DMS79 treated with DMSO at 0.1 percent for 48 hours (cell line): Measurements from ENCODE around the gene IP6K1.
A peak's percentile ranks its signal among the peaks of the same experiment; 100 is the strongest.

ENCODE experiments used
- DNase-seq: peaks from one replicate; lab custom pipeline; 2025; lab: John Stamatoyannopoulos, UW

Gene IP6K1

GRCh38 chr3:49723628-49724551, 62.5 kb downstream of the IP6K1 start, which contains the start of gene GMPPB:
Gene GMPPB (minus strand): TSS chr3:49723951. CDS start chr3:49723726, 225 bp downstream.
- DNase-seq: peak; percentile 61

DNA sequence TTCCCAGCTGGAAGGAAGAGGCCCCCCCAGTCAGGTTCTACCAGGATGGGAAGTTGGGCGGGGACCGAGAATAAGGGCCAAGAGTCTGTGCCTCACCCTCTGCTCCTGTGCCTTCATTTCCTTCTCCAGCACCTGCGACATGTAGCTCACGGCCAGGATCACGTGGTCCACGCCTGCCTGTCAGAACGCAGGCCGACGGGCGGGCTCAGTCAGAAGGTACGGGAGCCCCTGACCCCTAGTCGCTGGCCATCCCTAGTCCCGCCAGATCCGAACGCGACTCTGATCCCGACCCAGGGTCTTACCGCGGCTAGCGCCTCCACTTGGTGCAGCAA, 63.1 kb downstream of the IP6K1 start:
- DNase-seq: peak; percentile 14

- DNase-seq: no peak
Measured at GRCh38 chr3:49722896-49723295, 63.4 kb downstream of the IP6K1 start.

- DNase-seq: no peak
Measured at GRCh38 chr3:49721896-49722781, 64.2 kb downstream of the IP6K1 start.

DNA sequence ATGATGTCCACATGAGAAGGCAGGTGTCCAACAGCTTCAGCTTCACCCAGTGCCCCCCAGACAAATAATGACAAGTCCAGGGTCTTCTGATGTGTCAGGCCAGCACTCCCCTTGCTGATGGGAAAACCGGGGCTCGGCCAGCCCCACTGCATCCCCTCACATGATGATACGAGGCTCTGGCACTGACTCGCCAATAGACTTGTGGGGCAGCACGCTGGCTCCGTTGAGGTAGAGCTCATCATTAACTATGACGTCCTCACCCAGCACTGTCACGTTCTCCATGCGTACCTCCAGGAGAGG, 64.8 kb downstream of the IP6K1 start:
- DNase-seq: no peak

DNA sequence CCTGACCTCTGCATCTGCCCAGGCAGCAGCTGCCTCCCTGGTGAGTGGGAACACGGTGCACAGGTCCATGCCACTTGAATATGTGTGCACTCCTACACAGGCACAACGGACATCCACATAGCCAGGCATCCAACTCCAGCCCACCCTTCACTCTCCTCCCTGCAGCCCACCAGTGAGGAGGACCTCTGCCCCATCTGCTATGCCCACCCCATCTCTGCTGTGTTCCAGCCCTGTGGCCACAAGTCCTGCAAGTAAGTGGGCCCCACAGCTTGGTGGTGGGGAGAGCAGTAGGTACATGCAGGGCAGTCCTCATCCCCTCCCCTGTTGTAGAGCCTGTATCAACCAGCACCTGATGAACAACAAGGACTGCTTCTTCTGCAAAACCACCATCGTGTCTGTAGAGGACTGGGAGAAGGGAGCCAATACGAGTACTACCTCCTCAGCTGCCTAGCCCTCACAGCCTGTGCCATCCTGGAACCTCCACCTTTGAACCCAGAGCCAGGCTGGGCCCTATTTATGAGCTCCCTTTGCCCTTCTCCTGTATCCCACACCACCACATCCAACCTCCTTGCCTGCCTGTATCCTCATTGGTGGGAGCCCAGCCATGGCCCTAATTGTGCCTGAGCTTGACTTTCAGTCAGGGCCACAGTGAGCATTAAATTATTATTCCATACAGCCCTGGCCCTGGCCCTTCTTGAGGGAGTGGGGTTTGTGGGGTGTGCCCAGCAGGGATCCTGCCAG, 65.3 kb downstream of the IP6K1 start:
- DNase-seq: no peak

DNA sequence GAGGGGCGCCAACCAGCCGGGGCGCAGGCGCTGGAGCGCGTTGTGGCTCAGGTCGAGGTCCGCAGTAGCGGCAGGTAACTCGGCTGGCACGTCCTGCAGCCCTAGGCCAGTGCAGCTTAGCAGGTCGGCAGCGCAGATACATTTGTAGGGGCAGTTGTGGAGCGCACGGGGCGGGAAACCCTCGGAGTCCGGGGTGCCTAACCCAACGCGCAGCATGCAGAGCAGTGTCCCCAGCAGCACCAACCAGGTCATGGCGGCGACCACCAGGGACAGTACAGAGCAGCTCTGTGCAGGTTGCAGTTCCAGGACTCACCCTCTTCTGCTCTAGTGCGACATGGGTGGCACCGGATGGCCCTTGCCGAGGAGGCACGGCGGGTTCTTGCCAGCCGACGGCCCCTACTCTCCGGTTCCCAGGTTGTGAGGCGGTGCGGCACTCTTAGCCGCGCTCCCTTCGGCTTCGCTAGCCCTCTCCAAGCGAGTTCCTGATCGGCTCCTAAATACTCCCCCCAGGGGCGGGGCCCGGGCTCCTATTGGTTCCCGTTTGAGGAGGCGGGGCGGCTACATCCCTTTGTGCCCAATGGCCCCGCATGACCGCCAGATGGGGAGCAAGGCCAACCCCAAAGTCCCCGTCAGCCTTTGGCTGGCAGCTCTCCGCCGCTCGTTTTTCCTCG, 67.0 kb downstream of the IP6K1 start, which contains the start of gene AMIGO3:
Gene AMIGO3 (minus strand): TSS at position 471 of the 671 bp plus-strand sequence. CDS start 219 bp downstream, at position 252.
- no peak for DNase-seq

DNA sequence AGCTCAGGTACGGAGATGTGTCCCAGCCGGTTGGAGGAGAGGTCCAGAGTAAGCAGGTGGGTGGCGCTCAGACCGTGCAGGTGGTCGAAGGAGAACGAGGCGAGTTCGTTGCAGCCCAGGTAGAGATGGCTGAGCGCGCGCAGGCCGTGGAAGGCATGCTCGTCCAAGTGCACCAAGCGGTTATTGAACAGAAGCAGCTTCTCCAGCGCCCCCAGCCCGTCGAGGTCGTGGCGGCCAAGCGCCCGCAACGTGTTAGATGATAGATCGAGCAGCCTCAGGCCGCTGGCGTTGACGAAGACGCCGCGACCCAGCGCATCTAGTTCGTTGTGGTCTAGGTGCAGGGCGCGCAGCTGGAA, 67.5 kb downstream of the IP6K1 start:
- no peak for DNase-seq

- no peak for DNase-seq
Measured at GRCh38 chr3:49717959-49718857, 68.1 kb downstream of the IP6K1 start.

DNA sequence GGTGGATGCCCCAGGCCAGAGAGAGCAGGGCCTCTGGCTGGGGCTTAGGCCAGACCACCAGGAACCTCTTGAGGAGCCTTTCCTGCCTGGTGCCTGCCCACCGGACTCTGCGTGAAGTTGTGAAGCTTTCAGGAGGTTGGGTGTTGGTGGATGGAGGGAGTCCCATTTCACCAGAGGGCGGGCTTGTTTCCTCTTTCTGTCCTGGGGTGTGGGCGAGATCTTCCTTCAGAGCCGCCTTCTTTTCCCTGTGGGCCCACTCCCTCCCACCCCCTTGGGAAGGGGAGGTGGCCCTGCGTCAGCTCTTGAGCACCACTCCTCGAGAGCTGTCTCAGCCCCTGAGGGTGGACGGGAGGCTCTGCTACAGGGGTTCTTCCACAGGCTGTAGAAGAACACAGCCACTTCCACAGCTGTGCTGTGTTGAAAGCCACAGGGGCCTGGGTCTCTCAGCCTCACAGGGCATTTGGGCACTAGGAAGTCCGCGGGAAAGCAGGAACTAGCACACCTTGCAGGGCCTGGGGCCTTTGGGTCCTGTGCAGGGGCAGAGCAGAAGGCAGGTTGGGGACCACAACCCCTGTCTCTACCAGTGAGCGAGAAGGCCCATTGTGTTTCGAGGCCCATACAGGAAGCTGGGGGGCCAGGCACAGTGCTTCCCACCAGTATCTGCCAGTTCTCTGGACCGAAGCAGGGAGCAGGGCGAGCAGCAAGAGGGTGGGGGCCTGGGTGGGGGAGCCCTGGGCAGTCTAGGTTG, 69.0 kb downstream of the IP6K1 start:
- DNase-seq: no peak

- DNase-seq: no peak
Measured at GRCh38 chr3:49716691-49717210, 69.6 kb downstream of the IP6K1 start.

- no peak for DNase-seq
Measured at GRCh38 chr3:49716169-49716568, 70.2 kb downstream of the IP6K1 start.

- DNase-seq: no peak
Measured at GRCh38 chr3:49715611-49716121, 70.7 kb downstream of the IP6K1 start.

GRCh38 chr3:49714728-49715550, 71.4 kb downstream of the IP6K1 start:
- DNase-seq: no peak

DNA sequence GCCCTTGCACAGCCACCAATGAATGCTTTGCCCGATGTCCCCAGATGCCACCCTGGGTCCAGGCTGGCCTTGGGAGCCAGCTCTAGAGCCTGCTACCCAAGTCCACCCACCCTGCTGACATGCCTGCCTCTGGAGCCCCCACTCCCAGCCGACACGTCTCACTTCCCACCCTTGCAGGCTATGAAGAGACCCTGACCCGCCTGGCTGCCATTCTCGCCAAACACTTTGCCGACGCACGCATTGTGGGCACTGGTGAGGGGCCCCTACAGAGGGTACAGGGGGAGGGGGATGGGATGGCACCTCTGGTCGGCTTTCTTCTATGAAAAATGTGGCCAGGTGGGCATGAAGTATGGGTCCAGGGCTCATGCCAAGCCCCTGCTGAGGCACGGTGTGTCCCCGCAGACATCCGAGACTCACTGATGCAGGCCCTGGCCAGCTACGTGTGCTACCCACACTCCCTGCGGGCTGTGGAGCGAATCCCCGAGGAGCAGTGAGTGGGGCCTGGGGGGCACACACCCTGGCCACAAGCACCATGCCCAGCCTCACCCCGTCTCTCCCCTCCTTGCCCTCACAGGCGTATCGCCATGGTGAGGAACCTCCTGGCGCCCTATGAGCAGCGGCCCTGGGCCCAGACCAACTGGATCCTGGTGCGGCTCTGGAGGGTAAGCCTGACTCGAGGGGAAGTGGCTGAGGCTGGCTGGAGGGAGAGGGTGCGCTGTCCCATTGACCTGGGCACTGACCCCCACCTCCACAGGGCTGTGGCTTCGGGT, 72.8 kb downstream of the IP6K1 start:
- DNase-seq: no peak

DNA sequence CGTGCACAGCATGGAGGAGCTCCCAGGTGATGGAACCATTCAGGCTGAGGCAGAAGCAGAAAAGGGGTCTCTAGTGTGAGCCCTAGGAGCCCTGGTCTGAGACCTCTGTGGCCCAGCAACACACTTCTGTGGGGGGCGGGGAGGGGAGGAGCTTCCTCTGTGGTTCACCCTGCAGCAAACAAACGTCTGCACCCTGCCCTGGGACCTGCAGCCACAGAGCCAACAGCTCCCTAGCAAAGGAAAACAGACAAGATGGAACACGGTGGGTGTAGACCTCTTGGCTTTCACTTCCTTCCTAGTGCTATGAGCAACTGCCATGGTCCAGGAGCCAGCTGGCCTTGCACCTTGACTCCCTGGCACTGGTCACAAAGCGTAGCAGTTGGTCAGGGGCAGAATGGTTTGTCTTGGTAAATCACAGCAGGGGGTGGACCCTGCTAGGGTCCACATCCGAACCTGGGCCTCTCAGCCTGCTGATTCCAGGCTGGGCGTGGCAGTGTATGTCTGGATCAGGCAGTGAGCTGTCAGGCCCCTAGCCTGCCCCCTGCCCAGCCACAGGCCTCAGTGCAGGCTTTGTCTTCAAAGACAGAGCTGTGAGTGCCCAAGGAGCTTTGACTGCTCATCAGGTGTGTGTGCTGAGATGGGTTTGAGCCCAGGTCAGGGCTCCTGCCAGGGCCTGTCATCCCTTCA, 73.6 kb downstream of the IP6K1 start:
- no peak for DNase-seq

GRCh38 chr3:49712166-49712565, 74.2 kb downstream of the IP6K1 start:
- DNase-seq: no peak
